Neural crest cell (in vitro differentiated cells): ENCODE data around the gene NT5DC3. TPM values are rescaled to one million over a fixed set of nuclear protein-coding genes. Genes with fewer than 3 reads are reported as not detected.

Experiments
- DNase-seq: peaks from one replicate; pipeline ENCODE4 v3.0.0; 2021; ENCODE audit warnings: low read depth, mixed read lengths, low spot score
- H3K27ac Mint-ChIP-seq: one replicate; pipeline ENCODE4 v1.8.0; 2021; ENCODE audit warnings: mild to moderate bottlenecking, mixed read lengths; ENCODE audit not compliant: unreplicated experiment
- H3K27me3 Mint-ChIP-seq: 2 replicates; pipeline ENCODE4 v1.8.0; 2021; ENCODE audit warnings: low read depth, mild to moderate bottlenecking, mixed read lengths
- H3K36me3 Mint-ChIP-seq: 2 replicates; pipeline ENCODE4 v1.8.0; 2021; ENCODE audit warnings: low read depth, mild to moderate bottlenecking, mixed read lengths
- H3K4me1 Mint-ChIP-seq: 2 replicates; pipeline ENCODE4 v1.8.0; 2021; ENCODE audit warnings: mixed read lengths
- H3K4me3 Mint-ChIP-seq: one replicate; pipeline ENCODE4 v1.8.0; 2021; ENCODE audit warnings: mild to moderate bottlenecking, mixed read lengths
- H3K9me3 Mint-ChIP-seq: 2 replicates; pipeline ENCODE4 v1.8.0; 2021; ENCODE audit warnings: mixed read lengths
- CTCF ChIP-seq: fragments of 200-600 bp; sonication (generic); conservative IDR thresholded peaks from 2 replicates; pipeline ENCODE4 v1.5.0; 2021; ENCODE audit warnings: antibody characterized with exemption, mild to moderate bottlenecking
- total RNA-seq: library from RNA; stranded (reverse); gene quantifications from 2 replicates; pipeline ENCODE4 v1.2.1, GENCODE V29; 2021

Gene NT5DC3
- total RNA-seq, 1 donor from 2014 or later = 14.4 TPM

GRCh38 chr12:103855036-103855712, 14.1 kb upstream of the NT5DC3 start:
- no peak for DNase-seq
- TF ChIP-seq CTCF = no peak
- H3K36me3 Mint-ChIP-seq = no peaks in the 10 kb centered on the region
- H3K27me3 Mint-ChIP-seq = no peaks in the 10 kb centered on the region
- no peaks in the 10 kb centered on the region for H3K9me3 Mint-ChIP-seq
- H3K4me1 Mint-ChIP-seq = peaks cover 28% of the 10 kb centered on the region
- H3K27ac Mint-ChIP-seq = no peak overlapping the region
- no peak overlapping the region for H3K4me3 Mint-ChIP-seq

GRCh38 chr12:103854372-103854973, 13.4 kb upstream of the NT5DC3 start:
- Mint-ChIP-seq H3K9me3 (no peaks in the 10 kb centered on the region), H3K4me3 (no peak overlapping the region), H3K36me3 (no peaks in the 10 kb centered on the region), H3K27ac (no peak overlapping the region), H3K4me1 (peaks cover 28% of the 10 kb centered on the region), H3K27me3 (no peaks in the 10 kb centered on the region)
- DNase-seq = no peak
- TF ChIP-seq CTCF = no peak

GRCh38 chr12:103852498-103852997, 11.5 kb upstream of the NT5DC3 start:
- peaks cover 33% of the 10 kb centered on the region for H3K4me1 Mint-ChIP-seq
- H3K4me3 Mint-ChIP-seq = no peak overlapping the region
- H3K27ac Mint-ChIP-seq = peak overlapping the region; percentile 93
- no peak for TF ChIP-seq CTCF
- H3K36me3 Mint-ChIP-seq = no peaks in the 10 kb centered on the region
- H3K9me3 Mint-ChIP-seq = no peaks in the 10 kb centered on the region
- H3K27me3 Mint-ChIP-seq = no peaks in the 10 kb centered on the region
- no peak for DNase-seq

GRCh38 chr12:103851127-103851526, 10.1 kb upstream of the NT5DC3 start:
- Mint-ChIP-seq H3K36me3 (no peaks in the 10 kb centered on the region), H3K4me3 (no peak overlapping the region), H3K27ac (peak overlapping the region; percentile 90), H3K4me1 (peaks cover 33% of the 10 kb centered on the region), H3K9me3 (no peaks in the 10 kb centered on the region), H3K27me3 (no peaks in the 10 kb centered on the region)
- no peak for TF ChIP-seq CTCF
- no peak for DNase-seq

GRCh38 chr12:103850429-103850828, 9.4 kb upstream of the NT5DC3 start:
- Mint-ChIP-seq H3K9me3 (no peaks in the 10 kb centered on the region), H3K27me3 (no peaks in the 10 kb centered on the region), H3K36me3 (no peaks in the 10 kb centered on the region), H3K4me3 (no peak overlapping the region), H3K27ac (peak overlapping the region; percentile 90), H3K4me1 (peaks cover 33% of the 10 kb centered on the region)
- DNase-seq = no peak
- no peak for TF ChIP-seq CTCF
